ENCODE measurements around the gene PAPPA. TPM values are rescaled to one million over a fixed set of nuclear protein-coding genes. Genes with fewer than 3 reads are reported as not detected.

Gene PAPPA
- total RNA-seq, 1 experiment from 2014 or later: 3.9 TPM

GRCh38 chr9:116377179-116377798 is 223.7 kb downstream of the PAPPA start:
- H3K79me2 ChIP-seq (ENCODE audit: low read depth): no peaks in the 10 kb centered on the region
- intact Hi-C loops (cut with micrococcal nuclease; ENCODE audit: unreplicated experiment): no loop called here
- peak overlapping the region; percentile 66 for H3K4me2 ChIP-seq
- no peaks in the 10 kb centered on the region for H3K27me3 ChIP-seq (ENCODE audit: insufficient read depth, low read depth)
- H4K20me1 ChIP-seq (ENCODE audit: insufficient read depth): no peaks in the 10 kb centered on the region
- no peaks in the 10 kb centered on the region for H3K36me3 ChIP-seq (ENCODE audit: low read depth)
- no peak for TF ChIP-seq EZH2 (IDR thresholded peaks at IDR 0.05; ENCODE audit: low read depth)
- no peak for TF ChIP-seq CTCF (conservative IDR thresholded peaks at IDR 0.05)
- H3K9me2 ChIP-seq (ENCODE audit: insufficient read depth): no peaks in the 10 kb centered on the region
- CTCF ChIA-PET: no interaction called here
- POLR2A ChIA-PET (ENCODE audit: unreplicated experiment): no interaction called here
- peak; percentile 51 to 74 for DNase-seq
- H3K4me1 ChIP-seq (replicated peaks; ENCODE audit: insufficient read depth): peaks cover 17% of the 10 kb centered on the region
- H3K4me3 ChIP-seq: no peak overlapping the region; the same call in 1 of the 2 replicates
- H3K9me3 ChIP-seq (ENCODE audit: insufficient read depth, low read depth): no peaks in the 10 kb centered on the region
- peak overlapping the region; percentile 55 for H3K27ac ChIP-seq
- H3F3A ChIP-seq (ENCODE audit: insufficient read depth, low read depth): peaks cover 4% of the 10 kb centered on the region; the same call in 1 of the 2 replicates
- BruUV-seq (replicated peaks): no TSS peak
- peak overlapping the region; percentile 47; the same call in 1 of the 2 replicates for H2AFZ ChIP-seq

GRCh38 chr9:116378873-116379272 is 225.3 kb downstream of the PAPPA start:
- H3K36me3 ChIP-seq (ENCODE audit: low read depth): no peaks in the 10 kb centered on the region
- no peak overlapping the region for H3K27ac ChIP-seq
- H3K4me2 ChIP-seq: no peak overlapping the region
- ChIA-PET CTCF (no interaction called here), POLR2A (ENCODE audit: unreplicated experiment) (interaction anchor here (0.5 kb wide), 1 partner anchor 98 kb away, joined by 36 read pairs; no protein-coding TSS in a partner anchor)
- H3K4me1 ChIP-seq (replicated peaks; ENCODE audit: insufficient read depth): peaks cover 17% of the 10 kb centered on the region
- no peak overlapping the region for H3K4me3 ChIP-seq
- H4K20me1 ChIP-seq (ENCODE audit: insufficient read depth): no peaks in the 10 kb centered on the region
- no peaks in the 10 kb centered on the region for H3K27me3 ChIP-seq (ENCODE audit: insufficient read depth, low read depth)
- no peak for TF ChIP-seq CTCF (conservative IDR thresholded peaks at IDR 0.05)
- no peak for TF ChIP-seq EZH2 (IDR thresholded peaks at IDR 0.05; ENCODE audit: low read depth)
- no peak for DNase-seq
- no peaks in the 10 kb centered on the region for H3K79me2 ChIP-seq (ENCODE audit: low read depth)
- no peak overlapping the region for H2AFZ ChIP-seq
- intact Hi-C loops (cut with micrococcal nuclease; ENCODE audit: unreplicated experiment): no loop called here
- H3K9me2 ChIP-seq (ENCODE audit: insufficient read depth): no peaks in the 10 kb centered on the region
- peaks cover 4% of the 10 kb centered on the region; the same call in 1 of the 2 replicates for H3F3A ChIP-seq (ENCODE audit: insufficient read depth, low read depth)
- no TSS peak for BruUV-seq (replicated peaks)
- no peaks in the 10 kb centered on the region for H3K9me3 ChIP-seq (ENCODE audit: insufficient read depth, low read depth)

GRCh38 chr9:116379821-116380220 is 226.2 kb downstream of the PAPPA start:
- peaks cover 17% of the 10 kb centered on the region for H3K4me1 ChIP-seq (replicated peaks; ENCODE audit: insufficient read depth)
- H3K9me2 ChIP-seq (ENCODE audit: insufficient read depth): no peaks in the 10 kb centered on the region
- no peak for DNase-seq
- no TSS peak for BruUV-seq (replicated peaks)
- H4K20me1 ChIP-seq (ENCODE audit: insufficient read depth): no peaks in the 10 kb centered on the region
- intact Hi-C loops (cut with micrococcal nuclease; ENCODE audit: unreplicated experiment): no loop called here
- CTCF ChIA-PET: no interaction called here
- no peaks in the 10 kb centered on the region for H3K36me3 ChIP-seq (ENCODE audit: low read depth)
- POLR2A ChIA-PET (ENCODE audit: unreplicated experiment): no interaction called here
- H3K4me3 ChIP-seq: no peak overlapping the region
- no peaks in the 10 kb centered on the region for H3K79me2 ChIP-seq (ENCODE audit: low read depth)
- H3F3A ChIP-seq (ENCODE audit: insufficient read depth, low read depth): peaks cover 4% of the 10 kb centered on the region; the same call in 1 of the 2 replicates
- H3K27me3 ChIP-seq (ENCODE audit: insufficient read depth, low read depth): no peaks in the 10 kb centered on the region
- H3K4me2 ChIP-seq: no peak overlapping the region
- no peak for TF ChIP-seq EZH2 (IDR thresholded peaks at IDR 0.05; ENCODE audit: low read depth)
- no peak for TF ChIP-seq CTCF (conservative IDR thresholded peaks at IDR 0.05)
- H3K9me3 ChIP-seq (ENCODE audit: insufficient read depth, low read depth): no peaks in the 10 kb centered on the region
- H2AFZ ChIP-seq: no peak overlapping the region
- no peak overlapping the region for H3K27ac ChIP-seq

All from PC-9 (cell line).